GM18507 (cell line): ENCODE results near the gene LDHA.
"Not testable (repeated sequence)": the region's sequence is repeated elsewhere in the genome, so short reads cannot be mapped to it uniquely, and the experiment has no call there.

Experiments used
- DNase-seq: peaks from one replicate; pipeline ENCODE4 v3.0.0; 2011; ENCODE audit warnings: low read depth; ENCODE audit not compliant: insufficient read length; ENCODE audit errors: extremely low spot score
- FAIRE-seq: peaks from 2 replicates; lab custom pipeline; 2011; peaks lifted over from hg19 to GRCh38; lab: Jason Lieb, UNC

Gene LDHA

DNA sequence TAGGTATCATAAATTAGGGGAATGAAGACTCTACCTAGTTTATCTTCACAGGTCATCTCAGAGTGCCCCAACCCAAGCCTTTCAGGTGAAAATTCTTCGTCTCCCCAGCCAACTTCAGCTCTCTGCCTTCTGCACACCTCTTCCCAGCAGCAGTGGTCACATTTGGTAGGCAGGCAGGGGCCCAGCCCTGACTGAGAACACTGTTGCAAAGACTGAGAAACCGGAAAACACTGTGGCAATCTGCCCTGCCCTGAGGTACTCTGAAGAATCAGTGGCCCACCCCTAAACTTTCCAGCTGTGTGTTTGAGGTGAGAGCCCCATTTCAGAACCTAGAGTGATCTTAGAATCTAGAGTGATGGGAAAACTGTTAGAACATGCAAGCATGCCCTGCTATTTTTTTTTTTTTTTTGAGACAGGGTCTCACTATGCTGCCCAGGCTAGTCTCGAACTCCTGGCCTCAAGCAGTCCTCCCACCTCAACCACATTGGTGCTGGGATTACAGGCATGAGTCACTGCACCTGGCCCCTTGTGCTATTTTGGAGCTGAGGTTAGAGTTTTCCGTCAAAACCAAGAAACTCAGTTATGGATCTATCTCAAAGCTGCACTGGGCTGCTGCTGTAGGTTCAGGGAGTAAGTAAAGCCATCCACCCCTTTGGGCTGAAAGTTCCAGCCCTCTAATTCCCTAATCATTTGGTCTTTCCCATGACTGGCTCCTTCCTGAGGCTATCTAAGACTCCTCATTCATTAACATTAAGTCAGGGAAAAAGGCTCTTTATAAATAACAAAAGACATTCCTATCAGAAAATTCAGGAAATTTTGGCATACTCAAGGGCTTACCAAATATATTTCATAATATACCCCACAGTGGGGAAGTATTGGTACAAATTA, 1.7 kb upstream of the LDHA start:
- no peak for FAIRE-seq
- no peak for DNase-seq

DNA sequence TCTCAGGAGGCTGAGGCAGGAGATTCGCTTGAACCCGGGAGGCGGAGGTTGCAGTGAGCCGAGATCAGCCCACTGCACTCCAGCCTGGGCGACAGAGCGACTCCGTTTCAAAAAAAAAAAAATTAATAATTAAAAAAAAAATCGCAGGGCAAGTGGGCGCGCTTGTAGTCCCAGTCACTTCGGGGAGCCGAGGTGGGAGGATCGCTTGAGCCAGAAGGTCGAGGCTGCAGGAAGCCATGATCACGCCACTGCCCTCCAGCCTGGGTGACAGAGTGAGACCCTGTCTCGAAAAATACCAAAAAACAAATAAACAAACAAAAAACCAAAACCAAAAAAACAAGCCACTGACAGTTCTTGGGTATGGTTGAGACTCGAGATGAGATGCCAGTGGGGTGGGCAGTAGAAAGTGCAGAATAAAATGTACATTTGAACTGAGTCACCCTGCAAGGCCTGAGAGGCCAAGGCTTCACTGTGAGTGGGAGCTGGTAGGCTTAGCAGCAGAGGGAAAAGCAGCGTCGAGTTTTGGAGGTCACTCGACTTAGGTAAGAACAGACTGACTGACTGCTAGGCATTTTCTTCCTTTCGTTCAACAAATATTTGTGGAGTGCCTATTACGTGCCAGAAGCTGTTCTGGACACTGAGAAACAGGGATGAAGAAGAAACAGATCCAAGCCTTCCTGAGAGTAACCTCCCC, 635 bp upstream of the LDHA start:
- no peak for DNase-seq
- FAIRE-seq, result no peak

DNA sequence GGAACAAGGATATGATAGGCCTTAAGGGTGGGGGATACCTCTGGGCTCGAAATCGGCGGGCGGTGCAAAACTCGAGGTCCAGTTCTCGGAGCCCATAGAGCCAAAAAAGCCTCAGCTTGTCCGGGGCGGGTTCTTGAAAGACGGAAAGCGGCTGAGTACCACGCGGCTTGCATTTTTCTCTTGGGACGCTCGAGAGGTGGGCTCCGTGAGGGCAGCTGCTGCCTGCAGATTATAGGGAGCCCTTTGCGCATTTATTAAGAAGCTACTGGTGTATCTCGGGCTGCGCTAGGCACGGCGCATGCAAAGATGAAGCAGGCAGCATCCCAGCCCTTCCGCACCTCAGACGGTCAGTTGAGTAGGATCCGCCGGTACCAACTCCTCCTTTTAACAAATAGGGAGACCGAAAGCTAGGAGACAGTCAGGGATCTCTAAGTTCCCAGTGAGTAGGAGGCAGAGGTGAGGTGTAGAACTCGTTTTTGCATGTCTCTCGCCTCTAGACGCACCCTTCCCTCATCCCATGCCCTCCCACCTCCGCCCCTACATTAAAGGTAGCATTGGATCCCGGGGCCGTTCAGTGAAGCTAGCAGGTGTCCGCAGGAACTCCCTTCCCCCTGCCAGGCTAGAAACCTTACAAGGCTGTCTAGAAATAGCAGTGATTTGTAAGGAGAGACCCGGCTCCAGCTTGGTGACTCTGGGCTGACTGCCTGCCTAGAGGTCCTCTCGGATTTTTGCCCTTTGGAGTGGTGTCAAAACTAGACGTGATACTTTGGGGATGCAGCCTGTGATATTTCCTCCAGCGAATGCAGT, 768 bp downstream of the LDHA start:
- DNase-seq, result no peak
- FAIRE-seq, result no peak

DNA sequence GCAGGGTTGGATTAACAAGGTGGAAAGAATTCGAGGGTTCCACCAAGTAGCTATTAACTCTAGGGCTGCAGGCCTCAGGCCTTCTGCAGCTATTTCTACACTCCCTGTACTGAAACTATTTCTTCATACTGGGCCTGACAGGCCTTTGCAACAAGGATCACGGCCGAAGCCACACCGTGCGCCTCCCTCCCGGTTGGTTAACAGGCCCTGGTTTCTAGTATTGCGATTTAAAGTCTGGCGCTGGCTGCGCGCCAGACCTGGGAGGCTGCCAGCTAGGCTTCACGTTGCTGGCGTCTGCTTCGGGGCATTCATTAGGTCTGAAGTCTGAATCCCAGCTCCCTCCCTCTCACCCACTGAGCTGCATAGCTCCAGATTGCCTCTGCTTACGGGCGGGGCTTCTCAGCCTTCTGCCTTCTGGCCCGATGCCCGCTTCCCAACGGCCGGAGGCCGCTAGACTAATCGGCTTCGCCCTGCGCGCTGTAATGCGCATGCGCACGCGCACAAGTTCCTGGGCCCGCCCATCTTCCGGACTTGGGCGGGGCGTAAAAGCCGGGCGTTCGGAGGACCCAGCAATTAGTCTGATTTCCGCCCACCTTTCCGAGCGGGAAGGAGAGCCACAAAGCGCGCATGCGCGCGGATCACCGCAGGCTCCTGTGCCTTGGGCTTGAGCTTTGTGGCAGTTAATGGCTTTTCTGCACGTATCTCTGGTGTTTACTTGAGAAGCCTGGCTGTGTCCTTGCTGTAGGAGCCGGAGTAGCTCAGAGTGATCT, 1.6 kb downstream of the LDHA start:
- FAIRE-seq (peak; percentile 92), DNase-seq (peak; percentile 93)

DNA sequence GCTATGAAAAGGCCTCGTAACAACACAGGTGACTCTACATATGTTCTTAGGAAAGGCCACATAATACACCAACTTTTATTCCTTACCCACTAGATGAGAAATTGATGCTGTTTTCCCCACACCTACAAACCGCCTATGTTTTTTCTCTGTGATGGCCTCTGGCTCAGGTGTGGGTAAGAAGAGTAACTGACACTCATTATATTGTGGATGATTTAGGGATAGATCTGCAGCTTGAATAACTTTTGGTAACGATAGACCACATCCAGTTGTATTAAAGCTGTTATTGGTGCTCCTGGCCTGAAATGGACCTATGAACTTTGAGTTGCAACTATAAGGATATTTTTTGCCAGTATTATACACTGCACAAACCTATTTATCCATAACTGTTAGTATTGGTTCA, 3.6 kb downstream of the LDHA start:
- no peak for DNase-seq
- no peak for FAIRE-seq

DNA sequence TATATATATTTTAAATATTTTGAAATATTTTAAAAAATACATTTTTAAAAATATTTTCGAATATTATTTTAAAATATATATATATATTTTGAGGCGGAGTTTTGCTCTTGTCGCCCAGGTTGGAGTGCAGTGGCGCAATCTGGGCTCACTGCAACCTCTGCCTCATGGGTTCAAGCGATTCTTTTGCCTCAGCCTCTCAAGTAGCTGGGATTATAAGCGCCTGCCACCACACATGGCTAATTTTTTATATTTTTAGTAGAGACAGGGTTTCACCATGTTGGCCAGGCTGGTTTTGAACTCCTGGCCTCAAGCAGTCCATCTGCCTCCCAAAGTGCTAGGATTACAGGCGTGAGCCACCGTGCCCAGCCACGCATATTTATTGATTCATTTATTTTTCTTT, 6.7 kb downstream of the LDHA start:
- not testable (repeated sequence) for FAIRE-seq

DNA sequence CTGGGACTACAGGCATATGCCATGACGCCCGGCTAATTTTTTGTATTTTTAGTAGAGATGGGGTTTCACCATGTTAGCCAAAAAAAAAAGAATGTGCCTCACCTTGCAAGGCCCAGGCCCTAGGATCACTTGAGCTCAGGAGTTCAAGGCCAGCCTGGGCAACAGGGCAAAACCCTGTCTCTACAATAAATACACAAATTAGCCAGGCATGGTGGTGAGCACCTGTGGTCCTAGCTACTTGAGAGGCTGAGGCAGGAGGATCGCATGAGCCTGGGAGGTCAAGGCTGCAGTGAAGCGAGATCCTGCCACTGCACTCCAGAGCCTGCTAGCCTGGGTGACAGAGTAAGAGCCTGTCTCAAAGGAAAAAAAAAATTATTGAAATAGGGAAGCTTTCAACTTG, 9.7 kb downstream of the LDHA start:
- no peak for DNase-seq
- no peak for FAIRE-seq

More for the DNA sequence above, 6.7 kb downstream of the LDHA start:
- DNase-seq, result not testable (repeated sequence)

DNA sequence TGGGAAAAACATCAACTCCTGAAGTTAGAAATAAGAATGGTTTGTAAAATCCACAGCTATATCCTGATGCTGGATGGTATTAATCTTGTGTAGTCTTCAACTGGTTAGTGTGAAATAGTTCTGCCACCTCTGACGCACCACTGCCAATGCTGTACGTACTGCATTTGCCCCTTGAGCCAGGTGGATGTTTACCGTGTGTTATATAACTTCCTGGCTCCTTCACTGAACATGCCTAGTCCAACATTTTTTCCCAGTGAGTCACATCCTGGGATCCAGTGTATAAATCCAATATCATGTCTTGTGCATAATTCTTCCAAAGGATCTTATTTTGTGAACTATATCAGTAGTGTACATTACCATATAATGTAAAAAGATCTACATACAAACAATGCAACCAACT, 13.0 kb downstream of the LDHA start:
- not testable (repeated sequence) for DNase-seq

DNA sequence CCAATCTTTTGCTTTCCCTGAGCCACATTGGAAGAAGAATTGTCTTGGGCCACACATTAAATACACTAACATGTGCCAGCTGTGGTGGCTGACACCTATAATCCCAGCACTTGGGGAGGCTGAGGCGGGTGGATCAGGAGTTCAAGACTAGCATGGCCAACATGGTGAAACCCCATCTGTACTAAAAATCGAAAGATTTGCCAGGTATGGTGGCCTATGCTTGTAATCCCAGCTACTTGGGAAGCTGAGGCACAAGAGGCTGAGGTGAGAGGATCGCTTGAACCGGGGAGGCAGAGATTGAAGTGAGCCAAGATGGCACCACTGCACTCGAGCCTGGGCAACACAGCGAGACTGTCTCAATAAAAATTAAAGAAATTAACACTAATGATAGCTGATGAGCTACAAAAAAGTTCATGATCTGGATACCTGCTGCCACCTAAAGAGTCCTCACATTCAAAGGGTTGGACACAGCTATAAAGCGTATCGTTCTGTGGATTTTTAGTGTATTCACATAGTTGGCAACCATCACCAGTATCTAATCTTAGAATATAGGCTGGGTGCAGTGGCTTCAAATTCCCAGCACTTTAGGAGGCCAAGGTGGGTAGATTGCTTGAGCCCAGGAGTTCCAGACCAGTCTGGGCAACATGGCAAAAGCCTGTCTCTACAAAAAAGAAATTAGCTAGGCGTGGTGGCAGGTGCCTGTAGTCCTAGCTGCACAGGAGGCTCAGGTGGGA, 14.4 kb downstream of the LDHA start:
- FAIRE-seq, result no peak

More for the DNA sequence above, 13.0 kb downstream of the LDHA start:
- not testable (repeated sequence) for FAIRE-seq

DNA sequence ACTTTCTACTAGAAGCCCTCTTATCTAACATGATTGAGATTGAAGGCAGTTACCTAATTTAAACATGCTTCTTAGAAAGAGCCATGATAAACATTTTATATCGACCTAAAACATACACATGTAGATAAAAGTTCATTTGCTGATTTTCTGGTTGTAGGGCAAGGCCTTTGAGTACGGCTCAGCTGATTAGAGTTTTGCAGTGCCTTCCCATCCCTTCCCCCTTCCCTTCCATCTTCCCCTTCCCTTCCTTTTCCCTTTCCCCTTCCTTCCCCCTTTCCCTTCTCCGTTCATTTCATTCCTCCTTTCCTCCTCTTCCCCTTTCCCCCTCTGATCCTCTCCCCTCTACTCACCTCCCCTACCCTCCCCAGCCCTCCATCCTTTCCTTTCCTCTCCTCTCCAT, 22.1 kb downstream of the LDHA start:
- DNase-seq (no peak), FAIRE-seq (no peak)

More for the DNA sequence above, 14.4 kb downstream of the LDHA start:
- DNase-seq, result no peak

DNA sequence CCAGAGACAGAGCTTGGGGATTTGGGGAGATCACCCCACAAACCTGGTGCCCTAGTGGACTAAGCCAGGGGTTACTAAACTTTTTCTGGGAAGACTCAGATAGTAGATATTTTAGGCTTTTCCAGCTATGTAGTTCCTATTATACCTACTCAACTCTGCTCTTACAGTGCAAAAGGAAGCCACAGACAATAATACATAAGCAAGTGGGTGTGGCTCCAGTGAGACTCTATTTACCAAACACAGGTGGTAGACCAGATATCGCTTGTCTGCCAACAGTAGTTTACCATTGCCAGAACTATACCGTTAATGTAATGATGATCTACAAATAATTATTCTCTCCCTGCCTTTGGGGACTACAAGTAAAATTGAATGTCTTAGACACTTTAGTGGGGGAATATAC, 24.7 kb downstream of the LDHA start:
- FAIRE-seq (no peak), DNase-seq (no peak)

DNA sequence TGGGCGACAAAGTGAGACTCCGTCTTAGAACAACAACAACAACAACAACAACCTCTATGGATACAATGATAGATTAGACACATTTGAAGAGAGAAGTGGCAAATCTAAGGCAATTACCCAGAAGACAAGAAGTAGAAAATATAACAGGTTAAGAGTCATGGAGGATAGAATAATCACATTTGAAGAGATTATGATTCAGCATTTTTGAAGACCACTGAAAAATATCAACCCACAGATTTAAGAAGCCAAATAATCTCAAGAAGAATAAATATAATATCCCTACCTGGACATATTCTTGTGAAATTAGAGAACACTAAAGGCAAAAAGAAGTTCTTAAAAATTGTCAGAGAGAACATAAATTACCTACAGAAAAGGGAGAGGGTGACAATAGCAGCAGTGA, 25.7 kb downstream of the LDHA start:
- no peak for FAIRE-seq
- DNase-seq, result no peak

DNA sequence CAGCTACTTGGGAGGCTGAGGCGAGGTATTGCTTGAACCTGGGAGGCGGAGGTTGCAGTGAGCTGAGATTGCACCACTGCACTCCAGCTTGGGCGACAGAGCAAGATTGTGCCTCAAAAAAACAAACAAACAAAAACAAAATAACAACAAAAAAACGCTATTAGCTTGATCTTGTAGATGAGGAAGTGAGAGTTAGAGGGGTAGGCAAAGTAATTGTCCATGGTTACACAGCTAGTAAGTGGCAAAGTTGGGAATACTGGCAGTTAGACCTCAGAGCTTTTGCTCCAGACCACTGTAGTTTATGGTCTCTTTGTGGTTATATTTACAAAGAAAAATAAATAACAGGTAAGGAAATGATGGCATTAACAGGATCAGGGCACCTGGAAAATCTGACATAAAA, 32.9 kb downstream of the LDHA start:
- no peak for FAIRE-seq

DNA sequence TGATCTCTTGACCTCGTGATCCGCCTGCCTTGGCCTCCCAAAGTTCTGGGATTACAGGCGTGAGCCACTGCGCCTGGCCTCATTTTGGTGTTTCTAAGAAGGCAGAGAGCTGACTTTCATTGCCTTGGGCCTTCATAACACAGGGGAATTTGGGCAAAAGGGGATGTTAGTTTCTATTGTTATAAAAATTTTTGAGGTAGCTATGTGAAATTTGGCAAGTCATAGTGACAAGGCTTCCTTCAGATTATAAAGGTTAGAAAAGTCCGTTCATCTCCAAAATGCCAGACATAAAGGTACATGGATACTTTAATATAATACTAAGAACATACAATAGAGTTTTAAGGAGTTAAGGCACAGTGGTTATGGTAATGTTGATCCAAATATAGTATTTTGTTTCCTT, 35.0 kb downstream of the LDHA start:
- no peak for FAIRE-seq
- DNase-seq, result no peak

More for the DNA sequence above, 32.9 kb downstream of the LDHA start:
- DNase-seq, result no peak

DNA sequence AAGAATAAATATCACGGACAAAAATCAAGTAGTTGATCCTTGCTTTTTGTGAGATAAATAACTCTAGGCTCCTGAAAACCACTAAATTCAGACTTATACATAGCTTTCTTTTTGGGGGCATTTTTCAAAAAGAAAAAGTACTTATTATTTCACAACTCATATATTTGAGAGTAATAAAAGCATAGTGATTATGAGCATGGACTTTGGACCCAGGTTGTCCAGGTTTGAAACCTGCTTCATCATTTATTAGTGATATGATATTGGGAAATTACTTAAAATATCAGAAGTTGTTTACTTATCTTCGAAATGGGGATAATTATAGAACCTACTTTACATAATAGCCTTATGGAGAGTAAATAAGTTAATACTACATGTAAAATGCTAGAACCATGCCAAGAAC, 44.3 kb downstream of the LDHA start:
- FAIRE-seq, result no peak

DNA sequence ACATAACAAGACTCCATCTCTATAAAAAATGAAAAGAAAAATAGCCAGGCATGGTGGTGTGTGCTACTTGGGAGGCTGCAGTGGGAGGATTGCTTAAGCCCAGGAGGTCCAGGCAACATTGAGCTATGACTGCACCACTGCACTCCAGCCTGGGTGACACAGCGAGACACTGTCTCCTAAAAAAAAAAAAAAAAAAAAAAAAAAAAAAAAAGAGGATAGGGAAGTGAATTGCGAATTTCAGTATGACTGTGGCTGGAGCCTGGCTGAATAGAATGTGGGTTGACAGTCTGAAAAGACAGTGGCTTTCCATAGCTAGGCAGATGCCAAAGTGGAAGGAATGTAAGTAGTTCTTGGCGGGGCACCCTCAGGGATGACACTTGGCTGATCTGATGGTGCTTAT, 54.9 kb downstream of the LDHA start:
- DNase-seq (no peak), FAIRE-seq (no peak)

More for the DNA sequence above, 44.3 kb downstream of the LDHA start:
- no peak for DNase-seq

DNA sequence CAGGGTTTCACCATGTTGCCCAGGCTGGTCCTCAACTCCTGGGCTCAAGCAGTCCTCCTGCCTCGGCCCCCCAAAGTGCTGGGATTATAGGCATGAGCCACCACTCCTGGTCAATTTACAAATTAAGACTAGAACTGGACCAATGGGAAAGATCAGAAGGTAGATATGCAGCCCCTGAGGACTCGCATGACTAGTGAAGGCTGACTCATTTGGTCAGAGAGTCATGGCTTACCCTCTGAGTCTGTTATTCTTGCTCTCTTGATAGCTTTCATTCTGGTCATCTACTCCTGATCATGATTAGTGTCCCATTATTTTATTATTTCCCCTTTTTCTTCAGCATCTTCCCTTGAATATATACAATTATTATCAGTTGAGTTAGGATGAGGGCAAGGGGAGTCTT, 58.6 kb downstream of the LDHA start:
- FAIRE-seq, result no peak
- DNase-seq, result no peak

DNA sequence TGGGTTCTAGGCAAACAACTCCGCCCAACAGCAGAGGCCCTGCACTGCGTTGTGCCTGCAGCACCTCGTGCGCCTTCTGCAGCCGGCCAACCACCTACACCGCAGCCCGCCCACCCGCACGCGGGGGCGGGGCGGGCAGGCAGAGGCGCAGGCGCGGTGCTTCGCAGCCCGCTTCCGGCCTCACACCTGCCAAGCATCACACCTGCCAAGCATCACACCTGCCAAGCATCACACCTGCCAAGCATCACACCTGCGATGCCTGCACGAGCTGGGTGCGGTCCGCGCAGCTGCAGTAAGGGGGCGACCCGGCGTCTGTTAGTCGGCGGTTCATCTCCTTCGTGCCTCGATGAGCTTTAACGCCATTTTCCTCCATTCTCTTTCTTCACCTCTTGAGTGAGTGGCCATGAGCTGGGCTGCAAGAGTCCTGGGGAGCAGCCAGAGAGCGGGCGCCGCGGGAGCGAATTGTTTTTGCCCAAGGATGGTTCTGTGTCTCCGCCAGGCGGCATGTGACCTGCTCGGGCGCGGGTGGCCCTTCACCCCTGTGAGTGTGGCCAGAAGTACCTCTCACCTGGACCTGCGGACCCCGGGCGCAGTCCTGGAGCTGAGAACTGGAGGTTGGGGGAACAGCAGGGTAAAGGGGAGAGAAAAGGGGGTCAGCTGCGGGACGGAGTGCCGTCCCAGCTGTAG, 61.5 kb downstream of the LDHA start, which contains the start of gene LDHAL6A:
LDHAL6A (plus strand) TSS at position 171 of the 687 bp plus-strand sequence. CDS start 825 bp downstream, outside the sequence.
- no peak for FAIRE-seq

More for the DNA sequence above, 61.5 kb downstream of the LDHA start, which contains the start of gene LDHAL6A:
- DNase-seq, result no peak
